ENCODE data around the gene PDE4D. TPM values are rescaled to one million over a fixed set of nuclear protein-coding genes. Genes with fewer than 3 reads are reported as not detected.
A peak's percentile ranks its signal among the peaks of the same experiment; 100 is the strongest.

Gene PDE4D
- total RNA-seq, 1 experiment from 2014 or later: 1.0 TPM

DNA sequence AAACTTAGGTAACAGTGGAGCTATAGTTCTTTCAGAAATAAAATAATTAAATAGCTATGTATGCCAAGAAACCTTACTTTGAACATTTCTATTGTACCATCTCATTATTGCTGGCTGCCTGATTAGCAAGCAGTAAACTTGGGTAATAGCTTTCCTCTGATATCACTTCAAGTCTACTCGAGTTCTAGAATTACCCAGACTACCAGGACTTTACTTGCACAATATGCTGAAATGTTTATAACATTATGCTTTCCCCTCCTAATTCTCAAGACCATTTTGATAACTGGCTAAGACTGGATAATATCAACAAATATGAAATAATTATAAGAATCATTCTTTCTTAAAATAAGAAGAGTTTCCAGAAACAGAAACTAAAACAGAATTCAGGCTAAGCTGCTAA lies 798.0 kb downstream of the PDE4D start:
- DNase-seq (ENCODE audit: low read depth): no peak

DNA sequence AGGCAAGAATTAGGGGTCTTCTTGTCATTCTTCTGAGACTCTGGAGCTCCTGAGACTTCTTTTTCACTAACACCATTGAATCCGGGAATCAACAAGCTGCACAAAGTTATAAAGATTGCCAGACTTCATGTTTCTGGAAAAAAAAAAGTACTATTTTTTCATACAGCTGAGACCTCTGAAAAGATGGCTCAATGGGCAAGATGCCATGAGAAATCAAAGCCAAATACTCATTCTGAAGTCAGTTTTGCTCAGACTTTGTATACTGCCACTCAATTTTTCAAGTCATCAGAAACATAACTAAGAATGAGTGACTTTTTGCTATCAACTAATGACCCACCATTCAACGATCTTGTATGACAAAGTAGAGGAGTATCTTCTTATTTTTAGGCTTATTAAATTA lies 798.7 kb downstream of the PDE4D start:
- no peak for DNase-seq (ENCODE audit: low read depth)

DNA sequence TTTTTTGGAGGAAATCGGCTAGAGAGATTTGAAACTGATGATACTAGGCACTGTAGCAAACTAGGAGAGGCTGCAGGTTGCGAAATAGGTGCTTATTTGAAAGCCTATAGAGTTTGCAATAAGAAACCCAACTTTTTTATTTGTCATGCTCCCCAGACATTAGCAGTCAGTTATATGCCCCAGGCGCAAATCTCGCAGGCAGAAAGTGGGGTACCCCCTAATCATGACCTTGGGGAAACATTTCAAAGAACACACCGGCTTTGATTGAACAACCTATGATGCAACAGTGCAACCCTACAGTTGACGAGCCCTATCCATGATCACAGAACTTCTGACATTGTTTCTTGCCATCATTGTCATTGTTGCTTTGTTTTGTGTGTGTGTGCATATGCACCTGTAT lies 800.2 kb downstream of the PDE4D start:
- DNase-seq (ENCODE audit: low read depth): no peak

DNA sequence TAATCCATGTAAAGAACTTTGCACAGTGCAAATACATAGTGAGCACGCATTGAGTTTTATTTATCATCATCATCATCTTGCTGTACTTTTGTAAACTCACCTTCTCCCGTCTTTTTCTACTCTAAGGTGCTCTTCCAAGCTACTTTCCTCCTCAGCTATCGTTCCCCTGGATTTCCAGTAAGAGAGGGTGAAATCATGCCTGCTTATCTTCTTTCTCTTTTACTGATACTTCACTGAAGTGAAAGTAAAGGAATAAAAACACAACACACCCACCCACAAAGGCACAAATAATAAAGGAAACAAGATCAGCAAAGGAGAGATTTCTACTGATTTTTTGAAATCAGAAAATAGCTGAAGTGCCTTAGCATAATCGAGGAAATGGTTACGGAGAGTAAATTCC lies 800.8 kb downstream of the PDE4D start:
- no peak for DNase-seq (ENCODE audit: low read depth)

DNA sequence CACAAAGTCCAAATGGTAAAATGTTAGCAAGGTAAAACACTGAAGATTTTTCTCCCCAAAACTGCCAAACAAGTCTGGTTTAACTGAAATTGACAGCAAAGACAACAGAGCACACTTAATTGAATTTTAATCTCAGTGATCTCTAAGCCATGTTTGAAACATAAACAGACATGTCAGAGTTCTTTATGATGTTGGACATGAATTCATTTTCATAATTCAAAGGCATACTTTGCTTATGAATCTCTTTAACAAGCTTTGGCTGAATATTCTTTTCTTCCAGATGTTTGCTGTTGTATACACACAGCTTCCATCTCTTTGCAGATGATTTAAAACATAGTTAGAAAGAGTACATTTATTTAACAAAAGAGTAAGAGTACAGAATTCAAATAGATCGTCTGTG lies 801.6 kb downstream of the PDE4D start:
- DNase-seq (ENCODE audit: low read depth): no peak

DNA sequence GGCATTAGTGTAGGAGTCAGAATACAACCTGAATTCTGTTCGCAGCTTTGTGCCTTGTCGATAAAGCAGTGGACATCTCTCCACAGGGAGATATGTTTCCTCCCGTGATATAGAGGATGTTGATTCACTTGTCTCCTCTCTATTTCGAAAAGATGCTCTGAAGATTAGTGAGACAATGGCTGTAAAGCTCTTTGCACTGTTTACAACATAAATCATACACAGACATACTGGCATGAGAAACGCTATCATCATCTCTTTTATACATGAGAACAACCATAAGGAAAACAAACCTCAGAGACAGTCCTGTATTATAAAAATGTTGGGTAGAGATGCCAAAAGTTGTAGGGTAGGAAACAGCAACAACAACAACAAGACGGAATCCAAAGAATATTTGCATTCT lies 803.2 kb downstream of the PDE4D start:
- DNase-seq (ENCODE audit: low read depth): no peak

DNA sequence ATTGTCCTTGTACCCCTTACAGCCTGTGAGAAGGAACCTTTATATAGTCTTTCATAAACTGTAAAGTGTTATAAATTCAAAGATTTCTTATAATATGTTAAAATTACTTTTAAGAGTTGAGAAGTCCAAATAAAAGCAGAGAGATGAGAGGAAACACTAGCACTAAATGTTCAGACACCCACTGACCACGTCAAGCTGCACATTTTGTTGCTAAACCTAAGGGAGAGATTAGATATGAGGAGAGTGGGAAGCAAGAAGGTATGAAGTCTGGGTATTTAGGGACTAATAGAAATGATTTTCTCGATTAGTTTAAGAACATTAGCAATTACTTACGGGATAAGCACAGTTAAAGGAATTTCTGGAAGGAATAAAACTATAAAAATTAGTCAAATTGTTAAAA lies 803.8 kb downstream of the PDE4D start:
- DNase-seq (ENCODE audit: low read depth): no peak

DNA sequence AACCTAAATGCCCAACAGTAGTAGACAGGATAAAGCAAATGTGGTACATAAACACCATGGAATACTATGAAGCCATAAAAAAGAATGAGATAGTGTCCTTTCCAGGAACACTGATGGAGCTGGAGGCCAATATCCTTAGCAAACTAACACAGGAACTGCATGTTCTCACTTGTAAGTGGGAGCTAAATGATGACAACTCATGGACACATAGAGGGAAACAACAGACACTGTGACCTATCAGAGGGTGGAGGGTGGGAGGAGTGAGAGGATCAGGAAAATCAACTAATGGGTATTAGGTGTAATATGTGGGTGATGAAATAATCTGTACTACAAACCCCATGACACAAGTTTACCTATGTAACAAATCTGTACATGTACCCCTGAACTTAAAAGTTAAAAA lies 805.0 kb downstream of the PDE4D start:
- DNase-seq (ENCODE audit: low read depth): no peak

DNA sequence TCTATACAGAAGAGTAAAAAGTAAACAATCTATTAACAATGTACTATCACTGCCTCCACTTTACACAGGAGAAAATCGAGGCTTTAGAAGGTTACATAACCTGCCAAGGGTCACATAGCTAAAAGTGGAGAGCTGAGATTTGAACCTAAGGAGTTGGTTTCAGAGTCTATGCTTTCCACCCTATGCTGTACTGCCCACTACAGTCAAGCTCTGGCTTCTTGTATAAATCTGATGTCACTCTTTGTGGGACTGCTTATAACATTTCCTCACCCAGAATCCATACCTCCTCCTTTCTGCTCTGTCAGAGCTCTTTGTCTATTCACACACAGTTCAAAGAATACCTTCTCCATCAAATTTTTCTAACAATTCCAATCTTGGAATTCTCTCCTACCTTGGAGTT lies 807.5 kb downstream of the PDE4D start:
- DNase-seq (ENCODE audit: low read depth): no peak

DNA sequence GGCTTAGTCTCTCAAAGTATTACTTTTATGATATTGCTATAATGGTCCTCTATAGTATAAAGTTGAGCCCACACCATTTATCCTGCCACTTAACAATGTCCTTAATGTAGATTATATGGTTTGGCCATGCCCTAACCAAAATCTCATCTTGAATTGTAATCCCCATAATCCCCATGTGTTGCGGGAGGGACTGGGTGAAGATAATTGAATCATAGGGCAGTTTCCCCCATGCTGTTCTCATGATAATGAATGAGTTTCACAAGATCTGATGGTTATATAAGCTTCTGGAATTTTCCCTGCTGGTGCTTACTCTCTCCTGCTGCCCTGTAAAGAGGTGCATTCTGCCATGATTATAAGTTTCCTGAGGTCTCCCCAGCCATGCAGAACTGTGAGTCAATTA lies 811.8 kb downstream of the PDE4D start:
- DNase-seq (ENCODE audit: low read depth): no peak

DNA sequence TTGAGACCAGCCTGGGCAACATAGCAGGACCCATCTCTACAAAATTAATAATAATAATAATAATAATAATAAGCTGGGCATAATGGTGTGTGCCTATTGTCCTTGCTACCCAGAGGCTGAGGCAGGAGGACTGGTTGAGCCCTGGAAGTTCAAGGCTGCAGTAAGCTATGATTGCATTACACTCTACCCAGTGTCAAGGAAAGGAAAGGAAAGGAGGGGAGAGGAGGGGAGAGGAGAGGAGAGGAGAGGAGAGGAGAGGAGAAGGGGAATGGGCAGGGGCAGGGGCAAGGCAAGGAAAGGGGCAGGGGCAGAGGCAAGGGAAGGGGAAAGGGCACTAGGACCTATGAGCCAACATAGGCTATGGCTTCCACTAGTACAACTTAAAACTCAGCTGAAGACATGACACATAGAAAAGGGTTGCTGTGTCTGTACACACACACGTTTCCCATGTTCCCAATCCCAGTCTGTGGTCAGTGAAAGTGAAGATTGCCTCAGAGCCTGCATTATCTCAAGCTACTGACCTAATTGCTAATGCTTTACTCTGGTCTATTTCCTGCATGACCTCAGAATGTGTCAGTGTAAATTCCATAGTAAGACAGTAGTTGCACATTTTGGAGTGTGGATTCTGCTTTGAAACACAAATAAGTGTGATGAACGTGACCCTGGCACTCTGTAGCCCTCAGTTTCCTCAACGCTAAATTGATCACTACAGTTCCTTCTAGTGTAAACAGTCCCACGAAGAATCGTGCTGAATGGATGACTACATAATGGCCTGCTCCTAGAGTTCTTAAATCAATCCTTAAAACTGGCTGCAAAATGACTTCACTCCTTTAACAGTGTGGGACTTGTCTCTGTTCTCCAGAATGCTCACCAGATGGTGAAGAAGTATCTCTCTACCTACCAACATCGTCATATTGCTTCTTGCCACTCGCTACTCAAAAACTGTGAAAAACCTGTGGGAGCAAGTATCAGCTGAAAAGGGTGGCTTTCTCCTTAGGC lies 813.6 kb downstream of the PDE4D start:
- DNase-seq (ENCODE audit: low read depth): peak; percentile 95

DNA sequence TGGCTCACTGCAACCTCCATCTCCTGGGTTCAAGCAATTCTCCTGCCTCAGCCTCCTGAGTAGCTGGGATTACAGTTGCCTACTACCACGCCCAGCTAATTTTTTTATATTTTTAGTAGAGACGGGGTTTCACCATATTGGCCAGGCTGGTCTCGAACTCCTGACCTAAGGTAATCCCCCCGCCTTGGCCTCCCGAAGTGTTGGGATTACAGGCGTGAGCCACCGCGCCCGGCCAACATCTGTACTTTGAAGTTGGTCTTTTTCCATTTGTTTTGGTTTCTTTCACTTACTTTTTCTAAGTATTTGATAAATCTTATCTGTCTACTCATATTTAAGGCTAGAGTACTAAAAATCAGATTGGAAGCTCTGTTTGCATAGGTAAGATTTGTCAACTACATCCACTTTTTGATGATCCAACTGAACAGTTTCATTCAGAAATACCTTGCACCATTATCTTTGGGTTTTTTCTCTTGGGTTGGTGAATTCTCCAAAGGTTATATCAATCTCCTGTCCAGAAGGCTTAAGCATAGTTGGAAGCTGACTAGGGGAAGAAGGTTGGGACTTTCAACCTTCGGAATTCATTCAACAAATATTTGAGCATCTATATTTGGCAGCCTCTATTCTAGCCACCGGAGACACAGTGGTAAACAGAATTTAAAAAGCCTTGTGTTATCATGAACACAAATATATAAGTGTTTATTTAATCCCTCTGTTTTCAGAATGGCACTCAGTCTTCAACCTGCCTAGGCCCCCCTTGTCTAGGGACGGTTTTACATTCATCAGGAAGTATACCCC lies 821.6 kb downstream of the PDE4D start:
- no peak for DNase-seq (ENCODE audit: low read depth)

DNA sequence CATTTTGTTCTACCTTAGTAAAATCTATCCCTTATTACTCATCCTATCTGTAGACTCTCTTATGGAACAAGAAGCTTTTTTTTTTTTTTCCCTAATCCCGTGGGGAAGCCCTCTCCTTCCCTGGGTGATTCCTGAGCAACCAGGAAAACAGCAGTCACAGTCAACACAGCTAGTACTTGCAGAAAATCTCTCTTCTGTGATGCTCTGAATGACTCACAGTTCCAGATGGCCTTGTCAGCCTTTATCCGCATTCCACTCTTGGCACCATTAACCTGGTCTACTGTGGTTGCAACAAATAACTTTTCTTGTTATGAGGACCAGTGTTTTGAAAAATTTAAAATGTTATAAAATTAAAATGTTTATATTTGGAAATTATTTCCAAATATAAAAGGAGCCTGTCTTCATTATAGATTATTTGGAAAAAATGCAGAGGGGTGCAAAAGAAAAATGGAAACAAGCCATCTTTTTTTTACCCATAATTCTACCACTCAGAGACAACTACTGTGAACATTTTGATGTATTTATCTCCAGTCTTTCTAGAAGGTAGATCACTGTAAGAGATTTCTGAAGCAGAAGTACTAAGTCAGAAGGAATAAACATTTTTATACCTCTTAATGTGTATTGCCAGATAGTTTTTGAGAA lies 824.0 kb downstream of the PDE4D start:
- peak; percentile 98 for DNase-seq (ENCODE audit: low read depth)

DNA sequence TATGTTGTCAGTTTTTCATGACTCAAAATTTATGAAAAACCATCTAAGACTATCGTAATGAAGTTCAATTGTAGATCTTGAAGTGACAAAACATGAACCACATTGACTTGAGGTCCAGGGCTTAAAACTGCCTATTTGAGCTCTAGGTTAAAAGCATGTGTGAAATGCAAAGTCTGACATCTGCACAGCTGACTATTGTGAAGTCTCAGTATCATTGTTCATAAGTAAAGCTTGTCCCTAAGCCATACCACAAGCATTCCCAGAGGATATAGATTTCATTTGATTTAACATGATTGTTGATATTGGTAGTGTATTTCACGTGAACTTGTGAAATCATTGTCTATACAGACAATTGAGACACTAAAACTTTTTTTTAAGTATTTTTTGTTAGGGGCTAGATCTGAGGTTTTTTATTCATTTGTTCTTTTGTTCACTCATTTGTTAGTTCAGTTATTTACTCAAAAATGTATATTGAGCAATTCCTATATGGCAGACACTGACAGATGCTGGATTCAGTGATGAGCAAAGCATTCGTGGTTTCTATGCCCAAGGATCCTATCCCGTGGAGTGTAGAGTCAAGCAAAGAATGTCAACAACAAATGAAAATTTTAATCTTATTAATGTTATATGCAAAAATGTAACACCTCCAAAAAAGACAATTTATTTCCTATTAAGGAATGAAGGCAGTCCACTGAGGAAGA lies 825.4 kb downstream of the PDE4D start:
- no peak for DNase-seq (ENCODE audit: low read depth)

DNA sequence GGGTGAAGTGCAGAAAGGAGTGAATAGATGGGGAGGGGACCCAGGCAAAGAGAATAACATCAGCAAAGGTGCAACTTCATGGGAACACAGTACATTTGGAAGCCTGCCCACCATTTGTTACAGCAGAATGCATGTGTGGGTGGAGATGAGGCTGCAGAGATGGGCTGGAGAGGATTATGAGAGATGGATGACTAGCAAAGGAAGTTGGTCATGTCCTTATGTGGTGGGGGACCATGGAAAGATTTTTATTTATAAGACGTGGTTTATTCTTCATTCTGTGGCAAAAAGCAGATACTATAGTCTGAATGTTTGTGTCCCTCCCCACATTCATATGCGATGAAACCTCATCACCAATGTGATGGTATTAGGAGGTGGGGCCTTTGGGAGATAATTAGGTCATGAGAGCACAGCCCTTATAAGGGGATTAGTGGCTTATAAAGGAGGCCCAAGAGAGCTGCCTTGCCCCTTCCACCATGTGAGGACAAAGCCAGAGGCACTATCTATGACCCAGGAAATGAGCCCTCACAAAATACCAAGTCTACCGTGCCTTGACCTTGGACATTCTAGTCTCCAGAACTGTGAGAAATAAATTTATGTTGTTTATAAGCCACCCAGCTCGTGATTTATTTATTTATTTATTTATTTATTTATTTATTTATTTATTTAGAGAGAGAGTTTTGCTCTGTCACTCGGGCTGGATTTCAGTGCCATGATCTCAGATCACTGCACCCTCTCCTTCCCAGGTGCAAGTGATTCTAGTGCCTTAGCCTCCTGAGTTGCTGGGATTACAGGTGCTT lies 827.0 kb downstream of the PDE4D start:
- DNase-seq (ENCODE audit: low read depth): peak; percentile 93

DNA sequence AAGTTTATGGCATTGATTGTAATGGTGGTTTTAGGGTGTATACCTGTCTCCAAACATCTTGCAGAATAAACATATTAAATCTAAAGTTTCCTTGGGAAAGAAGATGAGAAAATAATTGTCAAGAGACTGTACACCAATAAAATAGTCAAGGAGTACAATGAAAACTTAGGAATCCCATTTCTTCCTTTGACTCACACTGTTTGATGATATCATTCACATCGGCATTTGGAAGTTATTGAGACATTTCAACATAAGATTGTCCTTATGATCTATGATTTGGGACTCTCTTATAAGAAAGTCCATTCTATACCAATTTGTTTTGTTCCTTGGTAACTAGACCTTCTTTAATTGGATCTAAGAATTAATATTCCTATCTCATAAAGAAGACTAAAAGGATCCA lies 828.0 kb downstream of the PDE4D start:
- DNase-seq (ENCODE audit: low read depth): peak; percentile 54

DNA sequence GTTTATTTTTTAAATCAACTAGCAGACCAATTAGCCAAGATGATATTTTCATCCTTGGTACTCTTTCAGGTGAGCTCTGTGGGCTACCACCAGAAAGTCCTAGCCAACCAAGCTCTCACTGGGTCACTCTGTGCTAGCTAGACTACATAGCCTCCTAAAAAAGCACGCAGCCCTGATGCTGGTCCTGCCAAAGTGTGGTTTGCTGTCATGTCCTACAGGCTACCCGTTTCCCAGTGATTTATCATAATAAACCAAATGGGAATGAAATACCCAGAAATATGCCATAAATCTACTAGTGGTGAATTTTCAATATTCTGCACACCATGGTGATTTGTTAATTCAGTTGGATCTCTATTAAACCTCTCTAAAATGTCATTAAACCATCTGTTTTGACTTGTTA lies 829.2 kb downstream of the PDE4D start:
- DNase-seq (ENCODE audit: low read depth): no peak

DNA sequence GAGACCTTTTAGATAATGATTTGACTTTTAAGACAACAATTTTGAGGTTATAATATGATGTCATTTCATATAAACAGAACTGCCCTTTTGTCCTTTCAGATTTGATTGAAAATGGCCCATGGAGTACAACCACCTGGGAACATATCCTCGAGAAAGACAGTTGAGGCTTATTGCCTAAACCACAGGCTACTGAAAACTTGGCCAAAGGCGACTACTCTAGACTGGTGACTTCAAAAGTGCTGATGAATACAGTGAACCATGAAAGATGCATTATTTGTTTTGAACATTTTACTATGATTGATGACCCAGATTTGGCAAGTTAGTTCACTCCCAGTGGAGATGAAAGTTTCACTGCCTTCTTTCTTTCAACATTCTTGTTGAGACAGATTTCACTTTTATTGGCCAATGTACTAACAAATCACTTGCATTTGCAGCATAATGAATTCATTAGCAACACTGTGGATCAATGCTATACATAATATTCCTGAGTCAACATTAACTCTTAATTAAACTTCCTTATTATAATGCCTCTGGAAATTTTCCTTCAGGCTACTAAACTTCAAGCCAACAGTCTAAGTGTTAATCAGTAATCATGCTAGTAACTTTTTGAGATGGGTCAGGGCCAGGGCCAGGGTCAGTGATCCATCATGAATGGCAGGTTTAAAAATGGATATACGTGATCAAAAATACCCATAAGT lies 830.4 kb downstream of the PDE4D start:
- DNase-seq (ENCODE audit: low read depth): no peak

DNA sequence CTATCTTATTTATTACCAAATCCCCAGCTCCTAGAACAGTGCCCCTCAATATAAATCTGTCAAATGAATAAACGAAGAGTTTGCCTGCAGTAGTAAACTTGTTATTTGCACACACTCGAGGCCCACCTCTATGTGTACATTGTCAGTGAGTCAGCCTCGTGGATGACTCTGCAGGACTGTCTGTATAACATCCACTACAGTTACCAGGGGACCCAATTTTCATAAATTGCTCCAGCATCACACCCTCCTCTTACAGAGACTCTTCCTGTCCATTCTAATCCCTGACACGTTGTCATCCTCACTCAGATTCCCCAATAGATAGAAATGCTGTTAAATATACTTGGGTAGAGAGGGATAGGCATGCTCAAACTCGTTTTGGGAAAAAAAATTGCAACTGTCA lies 832.1 kb downstream of the PDE4D start:
- peak; percentile 64 for DNase-seq (ENCODE audit: low read depth)

All from HT1080 (cell line).